GM12891 (cell line): Measurements from ENCODE around the gene FANCI.

Source experiments
- PAX5 ChIP-seq: IDR thresholded peaks from 2 replicates; pipeline ENCODE4 v1.6.1; 2011; ENCODE audit warnings: low read length, moderate library complexity, mild to moderate bottlenecking; ENCODE audit not compliant: insufficient read depth, severe bottlenecking
- POLR2A ChIP-seq: IDR thresholded peaks from 2 replicates; pipeline ENCODE4 v1.6.1; 2011; ENCODE audit warnings: low read depth, low read length, control low read depth
- POLR2AphosphoS5 ChIP-seq: IDR thresholded peaks from 2 replicates; pipeline ENCODE4 v1.6.1; 2011; ENCODE audit warnings: low read depth, low read length, control low read depth
- POU2F2 ChIP-seq: IDR thresholded peaks from 2 replicates; pipeline ENCODE4 v1.6.1; 2011; ENCODE audit warnings: low read depth, mild to moderate bottlenecking, control low read depth, low read length, moderate library complexity
- TAF1 ChIP-seq: IDR thresholded peaks from 2 replicates; pipeline ENCODE4 v1.6.1; 2011; ENCODE audit warnings: low read depth, low read length, control low read depth

DNA sequence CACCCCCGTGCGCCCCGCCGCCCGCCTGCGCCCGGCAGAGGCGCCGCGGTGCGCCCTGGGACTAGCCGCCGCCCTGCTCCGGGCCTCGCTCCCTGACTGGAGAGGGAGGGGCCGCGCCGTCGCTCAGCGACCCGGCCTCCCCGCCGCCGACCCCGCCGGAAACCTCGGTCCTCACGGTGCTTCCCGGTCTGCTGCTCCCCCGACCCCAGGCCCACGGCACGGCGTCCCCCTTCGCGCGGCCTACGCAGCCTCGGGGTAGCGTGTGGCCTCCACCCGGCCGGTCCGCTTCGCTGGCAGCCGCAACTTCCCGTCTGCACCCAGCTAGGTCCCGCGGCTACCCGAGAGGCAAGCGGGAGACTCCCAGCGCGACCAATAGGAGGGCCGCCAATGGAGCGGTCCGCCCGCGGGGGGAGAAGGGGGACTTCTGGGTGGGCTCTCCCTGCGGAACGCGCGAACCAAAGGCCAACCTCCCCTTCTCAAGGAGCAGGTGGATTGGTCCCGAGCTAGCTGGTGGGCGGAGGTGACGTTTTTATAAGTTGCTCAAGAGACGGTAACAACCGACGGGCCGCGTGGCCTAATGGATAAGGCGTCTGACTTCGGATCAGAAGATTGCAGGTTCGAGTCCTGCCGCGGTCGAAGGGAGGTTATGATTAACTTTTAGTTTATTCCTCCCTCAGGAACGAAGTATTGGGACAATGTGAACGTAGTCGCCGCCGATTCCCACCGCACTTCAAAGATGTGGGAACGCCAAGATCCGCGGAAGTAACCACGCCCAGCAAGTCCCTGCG lies 90.9 kb downstream of the FANCI start, which contains the start of gene POLG:
- TF ChIP-seq TAF1 (peak; percentile 85), POLR2A (peak; percentile 94), POLR2AphosphoS5 (peak; percentile 96), POU2F2 (peak; percentile 78), PAX5 (peak; percentile 41)
